CD4-positive, alpha-beta T cell treated with Interleukin-6 for 4 hours (primary cell): ENCODE data around the gene BCL7A.
"Not testable (repeated sequence)": the region's sequence is repeated elsewhere in the genome, so short reads cannot be mapped to it uniquely, and the experiment has no call there.

Experiments
- DNase-seq: peaks from one replicate; pipeline ENCODE4 v3.0.0-alpha.2; 2020; ENCODE audit warnings: mixed read lengths

Gene BCL7A

DNA sequence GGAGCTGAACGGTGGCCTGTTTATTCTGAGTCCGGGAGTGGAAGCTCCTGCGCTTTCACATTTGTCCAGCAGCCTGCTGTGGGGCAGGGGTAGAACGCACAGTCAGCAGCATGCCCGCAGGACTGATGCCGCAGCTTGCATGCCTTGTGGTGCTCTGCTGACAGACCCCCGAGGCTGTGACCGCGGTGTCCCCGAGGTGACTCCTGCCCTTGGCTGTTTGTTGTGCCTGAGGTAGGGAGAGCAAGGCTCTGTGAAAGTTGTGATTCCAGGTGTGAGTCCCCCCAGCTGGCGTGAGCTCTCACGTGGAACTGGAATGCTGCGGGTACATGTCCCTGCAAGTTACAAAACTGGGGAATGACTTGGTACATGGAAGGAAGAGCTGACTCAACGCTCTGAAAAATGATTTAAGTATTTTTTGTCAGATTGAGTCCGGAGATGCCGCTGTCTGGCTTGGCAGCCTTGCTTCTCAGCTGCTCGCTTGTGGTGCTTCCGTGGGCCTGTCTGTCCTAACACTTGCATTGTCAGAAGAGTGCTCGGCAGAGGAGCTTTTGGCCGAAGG lies 75.0 kb downstream of the BCL7A start:
- no peak for DNase-seq

DNA sequence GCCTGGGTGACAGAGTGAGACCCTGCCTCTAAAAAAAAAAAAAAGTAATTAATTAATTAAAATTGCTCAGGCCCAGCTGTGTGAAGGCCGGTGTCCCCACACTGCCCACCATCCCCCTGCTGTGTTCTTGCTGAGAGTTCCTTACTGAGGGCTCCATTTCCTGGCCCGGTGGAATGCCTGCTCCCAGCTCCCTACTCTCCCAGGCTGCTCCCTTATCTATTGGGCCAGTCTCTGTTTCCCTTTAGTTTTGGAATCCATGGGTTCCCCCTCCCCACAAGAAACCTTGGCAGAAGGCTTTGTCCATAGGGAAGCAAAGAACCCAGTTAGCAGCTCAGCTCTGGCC lies 75.9 kb downstream of the BCL7A start:
- no peak for DNase-seq

DNA sequence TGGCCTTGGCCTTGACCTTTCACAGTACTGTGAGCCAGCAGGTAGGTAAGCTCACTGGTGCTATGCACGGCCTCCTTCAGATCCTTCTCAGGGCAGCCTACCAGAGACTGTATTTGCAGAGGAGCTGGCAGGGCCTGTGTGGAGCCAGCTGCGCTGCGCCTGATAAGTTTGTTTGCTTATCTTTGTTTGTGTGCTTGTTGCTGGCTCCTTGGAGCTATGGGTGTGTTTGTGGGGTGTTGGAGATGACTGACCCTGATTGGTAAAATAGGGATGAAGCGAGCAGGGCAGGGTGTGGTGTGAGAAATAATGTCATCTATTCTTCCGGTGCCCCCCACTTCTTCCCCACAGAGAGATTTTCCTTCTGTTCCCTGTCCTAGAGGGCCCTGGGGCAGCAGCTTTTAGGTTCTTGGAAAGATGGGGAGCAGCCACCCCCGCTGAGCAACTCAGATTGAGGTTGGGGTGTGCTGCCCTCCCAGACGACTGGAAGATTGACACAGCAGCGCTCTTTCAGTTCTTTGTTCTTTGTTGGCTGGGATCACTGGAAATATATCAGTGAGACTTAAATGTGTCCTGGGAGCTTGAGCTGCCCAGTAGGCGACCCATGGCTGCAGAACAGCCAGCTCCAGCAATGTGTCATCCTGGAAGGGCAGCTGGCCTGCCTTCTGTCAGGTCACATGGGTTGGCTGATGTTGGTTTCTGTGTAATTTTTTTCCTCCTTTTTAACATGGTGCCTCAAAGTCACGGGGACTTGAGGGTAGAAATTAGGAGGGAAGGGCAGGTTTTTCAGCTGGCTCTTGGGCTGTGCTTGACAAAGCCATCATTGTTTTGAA lies 76.5 kb downstream of the BCL7A start:
- DNase-seq, result no peak

DNA sequence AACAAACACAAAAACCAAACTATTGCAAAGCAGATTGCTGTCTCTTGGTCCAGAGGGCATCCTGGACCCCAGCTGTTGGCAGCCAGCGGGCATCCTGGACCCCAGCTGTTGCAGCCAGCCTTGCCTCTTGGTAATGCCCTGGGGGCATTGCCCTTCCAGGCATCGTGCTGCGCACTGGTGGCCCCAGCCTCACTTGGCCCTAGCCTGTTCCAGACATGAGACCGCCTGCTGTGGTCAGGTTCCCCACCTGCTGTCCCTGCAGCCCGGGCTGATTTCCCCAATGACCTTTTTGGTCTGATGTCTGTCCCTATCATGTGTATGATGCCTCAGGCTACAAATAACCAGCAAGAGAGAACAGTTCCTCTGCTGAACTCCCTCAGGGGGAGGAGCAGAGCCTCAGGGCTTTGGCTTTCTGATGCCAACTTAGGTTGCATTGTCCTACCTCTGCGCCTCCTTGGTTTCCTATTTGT lies 77.6 kb downstream of the BCL7A start:
- no peak for DNase-seq

DNA sequence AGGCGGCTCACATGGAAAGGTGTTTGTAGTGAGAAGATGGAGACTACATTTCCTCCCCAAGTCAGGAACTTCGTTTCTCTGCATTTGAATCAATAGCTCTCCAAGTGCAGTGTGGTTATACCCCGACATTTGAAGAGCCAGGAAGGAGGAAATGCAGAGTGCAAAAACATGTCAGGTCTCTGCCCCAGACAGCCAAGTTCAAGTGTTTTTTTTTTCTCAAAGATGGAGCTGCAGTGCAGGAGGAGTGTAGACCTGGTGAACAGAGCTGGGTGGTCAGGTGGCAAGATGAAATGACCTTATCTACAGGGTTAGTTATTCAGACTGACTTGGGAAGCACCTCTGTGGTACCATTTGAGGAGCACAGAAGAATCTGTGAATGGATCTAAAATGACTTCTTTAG lies 78.2 kb downstream of the BCL7A start:
- peak; percentile 42 for DNase-seq

DNA sequence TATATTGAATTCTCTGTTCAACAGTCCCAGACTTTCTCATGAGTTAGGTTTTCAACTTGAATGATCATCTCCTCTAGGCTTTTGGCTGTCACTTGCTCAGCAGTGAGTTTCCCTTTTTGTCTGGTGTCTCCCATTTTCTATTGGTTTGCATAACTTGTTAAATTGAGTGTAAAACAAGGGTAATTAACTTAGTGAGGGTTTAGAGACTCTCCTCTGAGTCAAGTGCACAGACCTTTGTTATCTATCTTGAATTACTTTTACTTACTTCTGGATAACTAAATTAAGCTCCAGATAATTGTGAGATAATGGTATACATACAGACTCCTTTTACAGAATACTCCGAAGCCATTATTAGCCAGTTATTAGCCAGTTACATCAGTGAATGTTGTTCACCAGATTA lies 78.9 kb downstream of the BCL7A start:
- DNase-seq, result no peak

DNA sequence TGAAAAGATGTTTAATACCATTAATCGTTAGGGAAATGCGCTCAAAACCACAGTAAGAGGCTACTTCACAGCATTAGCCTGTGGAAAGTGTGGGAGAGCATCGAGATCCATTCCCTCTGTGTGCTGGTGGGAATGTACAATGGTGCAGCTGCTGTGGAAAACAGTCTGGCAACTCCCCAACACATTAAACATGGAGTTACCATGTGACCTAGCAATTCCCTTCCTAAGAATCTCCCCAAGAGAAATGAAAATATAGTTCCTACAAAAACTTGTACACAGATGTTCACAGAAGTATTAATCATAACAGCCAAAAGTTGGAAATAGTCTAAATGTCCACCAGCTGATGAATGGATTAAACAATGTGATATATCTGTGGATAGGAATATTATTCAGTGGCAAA lies 80.6 kb downstream of the BCL7A start:
- DNase-seq, result no peak

DNA sequence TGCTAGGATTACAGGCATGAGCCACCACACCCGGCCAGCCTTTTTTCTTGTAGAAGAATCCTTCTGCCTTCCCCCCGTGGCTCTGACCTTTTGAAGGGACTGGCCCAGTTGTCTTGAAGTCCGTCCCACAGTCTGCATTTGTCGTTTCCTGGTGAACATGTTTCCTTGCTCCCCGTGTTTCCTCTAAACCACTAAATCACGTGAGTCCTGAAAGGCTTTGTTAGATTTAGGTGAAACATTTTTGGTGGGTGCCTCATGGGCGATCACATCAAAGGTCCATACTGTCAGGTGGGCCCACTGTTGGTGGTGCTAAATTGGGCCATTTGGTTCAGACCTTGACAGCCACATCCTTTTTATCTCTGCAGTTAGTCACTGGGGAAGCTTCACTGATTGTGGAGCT lies 83.2 kb downstream of the BCL7A start:
- no peak for DNase-seq

DNA sequence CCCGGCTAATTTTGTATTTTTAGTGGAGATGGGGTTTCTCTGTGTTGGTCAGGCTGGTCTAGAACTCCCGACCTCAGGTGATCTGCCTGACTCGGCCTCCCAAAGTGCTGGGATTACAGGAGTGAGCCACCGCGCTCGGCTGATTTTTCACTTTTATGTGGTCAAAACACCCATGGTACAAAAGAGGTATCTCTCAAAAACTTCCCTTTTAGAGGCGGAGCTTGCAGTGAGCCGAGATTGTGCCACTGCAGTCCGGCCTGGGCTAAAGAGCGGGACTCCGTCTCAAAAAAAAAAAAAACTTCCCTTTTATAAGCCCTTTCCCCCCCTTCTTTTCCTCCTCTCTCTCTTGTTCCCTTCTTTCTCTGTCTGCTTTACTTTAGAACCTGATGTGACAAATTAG lies 83.8 kb downstream of the BCL7A start:
- not testable (repeated sequence) for DNase-seq

DNA sequence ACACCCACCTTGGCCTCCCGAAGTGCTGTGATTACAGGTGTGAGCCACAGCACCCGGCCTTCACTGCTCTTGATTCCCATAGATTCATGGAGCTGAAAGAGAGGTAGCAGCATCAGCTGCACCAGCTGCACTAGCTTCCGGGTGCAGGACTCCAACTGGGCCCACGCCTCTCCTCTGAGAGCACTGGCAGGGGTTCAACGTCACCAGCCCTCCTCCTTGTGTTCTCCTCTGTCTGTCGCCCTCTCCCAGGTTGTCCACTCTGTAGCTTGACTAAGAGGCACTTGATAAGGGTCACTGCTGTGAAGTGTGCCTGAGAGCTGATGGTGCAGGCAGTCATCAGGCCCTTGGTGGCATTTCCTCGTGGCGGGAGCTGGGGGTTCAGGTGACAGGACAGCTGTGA lies 85.2 kb downstream of the BCL7A start:
- no peak for DNase-seq

DNA sequence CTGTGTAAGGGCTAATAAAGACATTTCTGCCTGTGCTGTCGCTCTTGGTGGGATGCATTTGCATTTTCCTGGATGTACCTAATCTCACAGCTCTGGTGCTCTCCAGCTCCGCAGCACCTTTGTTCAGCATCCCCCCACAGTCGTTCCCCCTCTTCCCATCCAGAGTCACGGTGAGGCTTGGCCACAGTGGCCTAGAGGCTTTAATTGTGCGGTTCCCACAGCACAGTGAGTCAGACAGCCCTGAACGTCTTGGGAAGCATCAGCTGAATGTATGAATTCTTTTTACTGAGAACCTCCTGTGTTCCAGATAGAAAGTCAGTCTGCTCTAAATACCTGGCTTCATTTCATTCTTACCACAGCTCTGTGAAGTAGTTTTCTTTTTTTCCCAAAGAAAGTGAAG lies 85.6 kb downstream of the BCL7A start:
- DNase-seq, result no peak

DNA sequence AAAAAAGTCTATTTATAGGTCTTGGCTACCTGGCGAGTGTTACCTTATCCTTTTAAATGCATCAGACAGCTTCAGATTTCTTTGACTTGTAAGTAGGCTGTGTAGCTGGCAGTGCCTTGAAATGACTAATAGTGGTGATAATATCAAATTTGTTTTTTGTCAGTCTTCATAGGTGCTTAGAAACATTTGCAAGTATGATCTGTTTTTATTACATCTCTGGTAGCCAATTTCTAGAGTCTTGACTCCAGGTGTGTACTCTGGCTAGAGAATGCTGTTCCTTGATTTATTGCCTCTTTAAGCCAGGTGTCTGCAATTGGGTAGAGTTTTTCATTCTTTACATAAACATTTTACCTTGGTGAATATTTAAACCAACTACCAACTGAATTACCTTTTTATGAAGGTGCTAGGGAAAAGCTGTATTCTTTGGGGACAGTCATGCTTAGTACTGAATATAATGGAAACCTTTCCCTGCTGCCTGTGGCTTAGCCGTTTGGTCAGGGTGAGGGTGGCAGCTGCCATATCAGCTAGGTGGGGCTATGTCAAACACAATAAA lies 89.5 kb downstream of the BCL7A start:
- no peak for DNase-seq
